ENCODE measurements around the gene CCDC74B. TPM values are rescaled to one million over a fixed set of nuclear protein-coding genes. Genes with fewer than 3 reads are reported as not detected.

Gene CCDC74B
- total RNA-seq: 0.65 and 2.7 TPM in 2 replicates

DNA sequence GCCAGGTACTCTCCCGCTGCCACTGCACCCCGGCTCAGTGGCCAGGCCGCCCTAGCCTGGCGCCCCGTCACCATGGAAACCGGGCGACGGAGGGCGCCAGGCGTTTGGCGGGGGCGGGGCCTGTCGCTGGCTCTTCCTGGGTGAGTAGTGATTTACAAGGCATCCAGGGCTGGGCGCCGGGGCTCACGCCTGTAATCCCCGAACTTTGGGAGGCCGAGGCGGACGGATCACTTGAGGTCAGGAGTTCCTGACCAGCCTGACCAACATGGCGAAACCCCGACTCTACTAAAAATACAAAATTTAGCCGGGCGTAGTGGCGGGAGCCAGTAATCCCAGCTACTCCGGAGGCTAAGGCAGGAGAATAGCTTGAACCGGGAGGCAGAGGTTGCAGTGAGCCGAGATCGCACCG is at the start of gene CCDC74B:
TSS of gene CCDC74B (minus strand) at position 107 of the 409 bp plus-strand sequence. CDS start 116 bp downstream, outside the sequence.

DNA sequence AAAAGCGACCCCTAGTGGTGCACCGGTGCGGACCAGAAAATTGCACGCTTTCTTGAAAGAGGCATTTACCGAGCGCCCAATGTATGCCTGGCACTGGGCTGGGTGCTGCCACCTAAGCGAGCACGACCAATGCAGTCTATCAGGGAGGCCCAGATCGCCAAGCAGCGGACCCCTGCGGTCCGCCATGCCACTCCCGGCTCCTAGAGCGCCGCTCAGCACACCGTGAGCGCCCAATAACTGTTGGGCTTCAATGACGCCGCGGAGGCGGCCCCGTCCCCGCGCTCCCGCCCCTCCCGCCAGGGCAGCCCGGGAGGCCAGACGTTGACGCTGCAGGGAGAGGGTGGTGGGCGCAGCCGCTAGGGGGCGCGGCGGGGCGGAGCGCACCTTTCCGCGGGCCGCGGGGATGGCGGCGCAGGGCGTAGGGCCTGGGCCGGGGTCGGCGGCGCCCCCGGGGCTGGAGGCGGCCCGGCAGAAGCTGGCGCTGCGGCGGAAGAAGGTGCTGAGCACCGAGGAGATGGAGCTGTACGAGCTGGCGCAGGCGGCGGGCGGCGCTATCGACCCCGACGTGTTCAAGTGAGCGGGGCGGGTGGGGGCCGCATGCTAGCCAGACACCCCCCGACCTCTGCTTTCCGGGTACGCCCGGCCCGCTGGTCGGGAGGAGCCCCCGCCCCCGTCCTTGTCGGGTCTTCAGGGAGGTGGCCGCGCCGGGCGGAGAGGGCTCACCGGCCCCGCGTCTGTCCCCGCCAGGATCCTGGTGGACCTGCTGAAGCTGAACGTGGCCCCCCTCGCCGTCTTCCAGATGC is 37.2 kb upstream of the CCDC74B start, which contains the start of gene MZT2B:
TSS of gene MZT2B (plus strand) at position 383 of the 803 bp plus-strand sequence. CDS start at position 404, 21 bp downstream.

DNA sequence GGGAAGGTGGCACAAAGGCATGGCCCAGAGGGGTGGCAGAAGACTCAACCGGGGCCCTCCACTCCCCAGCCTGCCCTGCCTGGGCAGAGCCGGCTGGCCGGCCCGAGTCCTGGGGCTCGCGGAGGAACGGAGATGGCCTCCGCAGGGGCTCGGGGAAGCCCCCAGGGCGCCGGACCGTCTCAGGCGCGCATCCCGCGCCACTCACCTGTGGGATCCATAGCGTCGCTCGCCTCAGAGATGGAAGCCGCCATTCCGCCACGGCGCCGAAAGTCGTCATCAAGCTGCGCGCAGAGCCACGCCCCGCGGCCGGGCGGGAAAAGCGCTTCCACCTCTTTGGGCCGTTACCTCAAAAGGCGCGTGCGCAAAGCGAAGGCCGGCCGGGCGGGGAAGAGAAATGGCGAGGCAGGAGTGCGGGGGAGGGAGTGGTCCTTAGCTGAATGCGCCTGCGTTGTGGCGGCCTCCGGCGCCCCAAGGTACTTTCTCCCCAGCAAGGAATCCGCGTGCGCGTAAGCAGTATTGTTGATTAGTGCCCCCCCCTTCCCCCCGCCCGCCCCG is 36.5 kb upstream of the CCDC74B start, which contains the start of gene SMPD4:
TSS of gene SMPD4 (minus strand) at position 278 of the 555 bp plus-strand sequence. CDS start 5,010 bp downstream, outside the sequence.

DNA sequence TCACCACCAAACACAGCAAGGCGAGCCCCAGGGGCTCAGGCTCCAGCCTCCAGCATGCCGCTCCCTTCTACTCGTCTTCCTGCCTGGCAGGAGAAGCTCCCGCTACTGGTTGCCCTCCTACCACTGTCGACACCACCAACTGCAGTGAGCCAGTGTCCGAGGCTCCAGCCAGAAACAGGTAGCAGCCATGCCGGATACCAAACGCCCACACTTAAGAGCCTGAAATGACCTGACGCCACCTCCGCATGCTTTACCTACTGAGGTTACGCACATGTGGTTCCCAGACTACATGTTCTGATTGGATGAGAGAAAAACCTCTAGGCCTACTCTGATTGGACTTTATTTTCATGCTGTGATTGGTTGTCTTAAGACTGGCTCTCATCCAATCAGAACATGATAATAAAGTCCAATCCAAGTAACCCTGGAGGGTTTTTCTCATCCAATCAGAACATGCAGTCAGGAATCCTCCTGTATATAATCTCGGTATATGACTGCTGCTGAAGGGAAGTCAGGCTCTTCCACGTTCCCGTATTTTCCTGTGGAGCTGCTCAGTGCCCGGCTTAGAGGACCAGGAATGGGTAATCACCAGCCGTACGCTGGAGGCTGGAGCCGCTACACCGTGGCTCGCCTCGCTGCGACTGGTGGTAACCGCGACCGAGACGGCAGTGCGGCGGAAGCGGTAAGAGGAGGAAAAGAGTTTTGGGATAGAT is 15.6 kb downstream of the CCDC74B start, which contains the start of gene POTEF:
TSS of gene POTEF (minus strand) at position 103 of the 710 bp plus-strand sequence. CDS start 8,707 bp downstream, outside the sequence.

Other genes with a start within 250 kb of the CCDC74B start
- not detected in 2 replicates for gene RAB6C, start 165.4 kb downstream of the CCDC74B start, total RNA-seq
- gene POTEF, start 15.9 kb downstream of the CCDC74B start, total RNA-seq: under 0.01 TPM in 1 of 2 replicates, not detected in the other
- 10.9 and 13.6 TPM in 2 replicates for gene SMPD4, start 36.5 kb upstream of the CCDC74B start, total RNA-seq
- 102 and 233 TPM in 2 replicates for gene MZT2B, start 37.1 kb upstream of the CCDC74B start, total RNA-seq
- not detected in 2 replicates for gene TUBA3E, start 53.3 kb upstream of the CCDC74B start, total RNA-seq
- 91.5 and 112 TPM in 2 replicates for gene IMP4, start 197.8 kb upstream of the CCDC74B start, total RNA-seq
- gene PTPN18, start 210.9 kb upstream of the CCDC74B start, total RNA-seq: 13.3 and 19.3 TPM in 2 replicates

Measured in epithelial cell of umbilical artery (primary cell).